ENCODE measurements around the gene SEPTIN6. TPM values are rescaled to one million over a fixed set of nuclear protein-coding genes. Genes with fewer than 3 reads are reported as not detected.

SEPTIN6 gene
- total and polyA plus RNA-seq, 2 of the 4 experiments (the other 2 are of a cell fraction), result 16.2 to 19.0 TPM

DNA sequence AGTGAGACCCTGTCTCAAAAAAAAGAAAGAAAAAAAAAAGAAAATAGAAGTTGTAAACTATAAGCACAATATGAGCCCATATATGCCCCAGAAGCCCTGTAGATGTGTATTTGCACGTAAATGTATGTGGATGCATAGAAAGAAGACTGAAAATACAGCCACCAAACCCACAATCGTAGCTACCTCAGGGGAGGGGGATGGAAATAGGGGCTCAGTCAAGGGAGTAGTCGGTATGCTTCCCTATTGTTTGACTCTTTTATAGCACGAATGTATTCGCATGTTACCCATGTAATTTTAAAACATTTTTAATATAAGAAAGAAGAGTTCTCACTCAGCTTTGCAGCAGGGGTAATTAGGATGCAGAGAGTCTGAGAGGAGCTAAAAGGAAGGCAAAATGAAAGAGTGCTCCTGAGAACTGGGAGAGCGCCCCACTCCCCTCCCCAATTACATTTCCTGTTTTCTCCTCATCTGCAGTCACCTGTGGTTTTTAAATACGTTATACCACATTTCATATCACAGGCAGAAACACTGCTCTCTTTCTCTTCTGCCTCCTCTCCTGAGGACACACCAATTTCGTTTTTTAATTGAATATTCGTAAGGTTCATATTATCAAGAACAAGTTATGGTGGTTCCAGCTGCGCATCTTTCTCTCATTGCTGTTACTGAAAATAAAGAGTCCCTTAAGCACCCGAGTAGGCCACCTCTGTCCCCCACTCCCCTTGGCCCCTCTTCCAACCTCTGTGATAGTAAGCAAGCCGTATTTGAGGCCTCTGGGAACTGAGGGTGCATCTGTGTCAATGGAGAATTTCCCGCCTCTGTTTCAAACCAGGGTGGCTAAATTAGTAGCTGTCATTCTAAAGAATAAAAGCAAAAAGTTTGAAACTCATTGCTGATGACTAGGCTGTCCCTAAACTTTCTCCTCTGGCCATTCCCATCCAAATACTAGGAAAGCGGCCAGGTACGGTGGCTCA lies 10.7 kb downstream of the SEPTIN6 start (continued):
- no peak for TF ChIP-seq BHLHE40 (IDR thresholded peaks at IDR 0.05; ENCODE audit: low read depth, low read length)

DNA sequence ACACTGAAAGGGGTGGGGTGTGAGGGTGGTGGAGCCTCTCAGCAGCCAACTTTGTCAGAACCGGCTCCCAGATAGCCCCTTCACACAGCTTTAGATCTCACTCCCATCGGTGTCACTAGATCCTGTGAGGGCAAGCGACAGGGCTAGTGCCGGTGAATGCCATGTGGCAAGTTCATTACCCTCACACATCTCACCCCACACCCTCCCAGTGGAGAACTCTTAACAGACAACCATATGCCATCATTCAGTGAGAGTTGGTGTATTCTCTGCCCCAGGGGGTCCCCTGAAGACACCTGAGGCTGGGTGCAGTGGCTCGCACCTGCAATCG lies 15.3 kb downstream of the SEPTIN6 start:
- no peak overlapping the region for H3K23ac ChIP-seq (ENCODE audit: low read depth, low read length)
- no peaks in the 10 kb centered on the region; a peak in 1 of 4 replicates for H3K79me1 ChIP-seq (ENCODE audit: low read depth in 1 of 2, low read length in 2 of 2)
- DNase-seq, result no peak
- no peak overlapping the region for H3K4ac ChIP-seq (ENCODE audit: low read depth, low read length)
- no peak overlapping the region for H4K8ac ChIP-seq (ENCODE audit: low read depth in 2 of 2, low read length in 2 of 2)
- no peak overlapping the region for H2BK20ac ChIP-seq (ENCODE audit: low read depth, low read length)
- no peak overlapping the region for H3K18ac ChIP-seq (ENCODE audit: low read depth, low read length)
- no peak overlapping the region for H2BK15ac ChIP-seq (ENCODE audit: low read depth, low read length)
- no peak overlapping the region for H4K91ac ChIP-seq (ENCODE audit: insufficient read depth, low read depth, low read length)
- H2BK120ac ChIP-seq (ENCODE audit: low read depth, low read length), result no peak overlapping the region
- no CpG with 5 or more reads among the region's 6 CpGs for WGBS, 2 experiments (ENCODE audit: extremely low coverage in 2 of 2, insufficient read length in 1 of 2)
- no peak overlapping the region for H3K56ac ChIP-seq (ENCODE audit: extremely low read depth, insufficient read depth, low read length)
- ATAC-seq (ENCODE audit: low read depth), result no peak
- H2AK5ac ChIP-seq (ENCODE audit: low read depth, low read length), result no peak overlapping the region
- ChIA-PET POLR2A (ENCODE audit: unreplicated experiment) (no interaction called here), CTCF (no interaction called here)
- dilution Hi-C loops (cut with HindIII; ENCODE audit: low sequenced_read_pairs, unreplicated experiment) (no loop called here), in situ Hi-C loops (cut with MboI; ENCODE audit: low sequenced_read_pairs) (no loop called here), intact Hi-C loops (cut with micrococcal nuclease) (no loop called here)
- no peaks in the 10 kb centered on the region for H3K27me3 ChIP-seq (ENCODE audit: control insufficient read depth, insufficient read depth, low read length)
- H4K5ac ChIP-seq (ENCODE audit: low read depth, low read length), result no peak overlapping the region
- H3K4me1 ChIP-seq (ENCODE audit: control insufficient read depth, insufficient read depth, low read length), result no peaks in the 10 kb centered on the region
- H3K4me2 ChIP-seq (ENCODE audit: low read depth, low read length), result no peak overlapping the region
- H3K14ac ChIP-seq (replicated peaks; ENCODE audit: low read depth, low read length), result no peak overlapping the region
- H3K27ac ChIP-seq (ENCODE audit: insufficient read depth, low read length), result no peak overlapping the region
- no peak for TF ChIP-seq RFX5 (IDR thresholded peaks at IDR 0.05; ENCODE audit: low read depth, low read length)
- TF ChIP-seq RCOR1 (IDR thresholded peaks at IDR 0.05; ENCODE audit: insufficient replicate concordance, low read length), result no peak
- no peak for TF ChIP-seq CEBPB (IDR thresholded peaks at IDR 0.05; ENCODE audit: low read depth, low read length)
- TF ChIP-seq NFE2L2 (IDR thresholded peaks at IDR 0.05; ENCODE audit: low read depth, low read length), result no peak
- TF ChIP-seq, protein P1, sequence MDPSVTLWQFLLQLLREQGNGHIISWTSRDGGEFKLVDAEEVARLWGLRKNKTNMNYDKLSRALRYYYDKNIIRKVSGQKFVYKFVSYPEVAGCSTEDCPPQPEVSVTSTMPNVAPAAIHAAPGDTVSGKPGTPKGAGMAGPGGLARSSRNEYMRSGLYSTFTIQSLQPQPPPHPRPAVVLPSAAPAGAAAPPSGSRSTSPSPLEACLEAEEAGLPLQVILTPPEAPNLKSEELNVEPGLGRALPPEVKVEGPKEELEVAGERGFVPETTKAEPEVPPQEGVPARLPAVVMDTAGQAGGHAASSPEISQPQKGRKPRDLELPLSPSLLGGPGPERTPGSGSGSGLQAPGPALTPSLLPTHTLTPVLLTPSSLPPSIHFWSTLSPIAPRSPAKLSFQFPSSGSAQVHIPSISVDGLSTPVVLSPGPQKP (IDR thresholded peaks at IDR 0.05; ENCODE audit: borderline replicate concordance, low read depth, low read length), result no peak
- no peak for TF ChIP-seq SMC3 (IDR thresholded peaks at IDR 0.05; ENCODE audit: low read depth, low read length)
- TF ChIP-seq, protein P2, sequence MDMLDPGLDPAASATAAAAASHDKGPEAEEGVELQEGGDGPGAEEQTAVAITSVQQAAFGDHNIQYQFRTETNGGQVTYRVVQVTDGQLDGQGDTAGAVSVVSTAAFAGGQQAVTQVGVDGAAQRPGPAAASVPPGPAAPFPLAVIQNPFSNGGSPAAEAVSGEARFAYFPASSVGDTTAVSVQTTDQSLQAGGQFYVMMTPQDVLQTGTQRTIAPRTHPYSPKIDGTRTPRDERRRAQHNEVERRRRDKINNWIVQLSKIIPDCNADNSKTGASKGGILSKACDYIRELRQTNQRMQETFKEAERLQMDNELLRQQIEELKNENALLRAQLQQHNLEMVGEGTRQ (IDR thresholded peaks at IDR 0.05; ENCODE audit: low read depth, low read length), result no peak
- no peak for TF ChIP-seq MXI1 (IDR thresholded peaks at IDR 0.05; ENCODE audit: borderline replicate concordance, low read depth, low read length)
- no peak for TF ChIP-seq MAFK (IDR thresholded peaks at IDR 0.05; ENCODE audit: low read depth, low read length)
- TF ChIP-seq CHD1 (IDR thresholded peaks at IDR 0.05; ENCODE audit: low read depth, low read length), result no peak
- H3K36me3 ChIP-seq (ENCODE audit: control insufficient read depth, insufficient read depth, low read length), result peaks cover 2% of the 10 kb centered on the region; the same call in 1 of the 2 replicates
- H3K9me1 ChIP-seq (ENCODE audit: insufficient read depth, low read length), result no peaks in the 10 kb centered on the region
- no TSS peak for BruUV-seq (replicated peaks)
- H3K4me3 ChIP-seq (ENCODE audit: insufficient read depth, low read depth, low read length), result no peak overlapping the region
- no peak overlapping the region for H2AK9ac ChIP-seq (replicated peaks; ENCODE audit: low read depth, low read length, poor library complexity)
- H2AFZ ChIP-seq (replicated peaks; ENCODE audit: low read length, poor library complexity), result no peak overlapping the region
- no peak overlapping the region for H3K9ac ChIP-seq (ENCODE audit: low read depth, low read length)
- no peak overlapping the region for H2BK5ac ChIP-seq (ENCODE audit: low read depth, low read length, poor library complexity, severe bottlenecking)
- no peaks in the 10 kb centered on the region for H4K20me1 ChIP-seq (ENCODE audit: insufficient read depth, low read length)
- no peaks in the 10 kb centered on the region for H3K9me3 ChIP-seq (ENCODE audit: control insufficient read depth, insufficient read depth, low read length)

Measured in IMR-90 (cell line).